Colonic mucosa (tissue), 4 donors: ENCODE measurements around the gene ZNF333. TPM values are rescaled to one million over a fixed set of nuclear protein-coding genes. Genes with fewer than 3 reads are reported as not detected.
A peak's percentile ranks its signal among the peaks of the same experiment; 100 is the strongest.
"Not testable (repeated sequence)": the region's sequence is repeated elsewhere in the genome, so short reads cannot be mapped to it uniquely, and the experiment has no call there.

Source experiments
- DNase-seq: peaks from one replicate; pipeline ENCODE4 v3.0.0-alpha.2; 2020
- H3K27ac ChIP-seq: fragments of 200-600 bp; one replicate; pipeline ENCODE4 v1.8.0; 2021
- H3K27me3 ChIP-seq: fragments of 200-600 bp; one replicate; pipeline ENCODE4 v1.8.0; 2021
- H3K36me3 ChIP-seq: fragments of 200-600 bp; one replicate; pipeline ENCODE4 v1.8.0; 2021
- H3K4me1 ChIP-seq: fragments of 200-600 bp; one replicate; pipeline ENCODE4 v1.8.0; 2021; ENCODE audit warnings: mild to moderate bottlenecking
- H3K4me3 ChIP-seq: fragments of 200-600 bp; one replicate; pipeline ENCODE4 v1.8.0; 2021
- H3K9ac ChIP-seq, 2 donors: one replicate each; pipeline ENCODE4 v1.7.0; 2013; ENCODE audit warnings: control low read depth in 2 of 2, low read depth in 2 of 2, low read length in 2 of 2
- H3K9me3 ChIP-seq: fragments of 200-600 bp; one replicate; pipeline ENCODE4 v1.8.0; 2021
- CTCF ChIP-seq: fragments of 200-600 bp; IDR thresholded peaks from one replicate; pipeline ENCODE4 v1.8.0; 2022; ENCODE audit warnings: antibody characterized with exemption, mild to moderate bottlenecking
- intact Hi-C: fragments of 100-400 bp; cut with DNase I; formaldehyde crosslinking; loops from one replicate; pipeline ENCODE4 v1.14.1; 2022
- total RNA-seq, 2 donors: library from RNA; stranded (reverse); fragmentation: NEBNext Ultra II Directional in 1 of 2; extraction: Animal tissue kit (Norgen Biotek cat#: 25700) in 1 of 2; gene quantifications; one replicate each; pipeline ENCODE4 v1.2.1, GENCODE V29; 2021
- donor health status: healthy.
- donor health status: DM: no; HTN: no; CAD: no.
- donor health status: DM: no; HTN: no; CAD: no.

The ZNF333 gene
- total RNA-seq, 2 donors from 2014 or later = 6.7 to 7.3 TPM

DNA sequence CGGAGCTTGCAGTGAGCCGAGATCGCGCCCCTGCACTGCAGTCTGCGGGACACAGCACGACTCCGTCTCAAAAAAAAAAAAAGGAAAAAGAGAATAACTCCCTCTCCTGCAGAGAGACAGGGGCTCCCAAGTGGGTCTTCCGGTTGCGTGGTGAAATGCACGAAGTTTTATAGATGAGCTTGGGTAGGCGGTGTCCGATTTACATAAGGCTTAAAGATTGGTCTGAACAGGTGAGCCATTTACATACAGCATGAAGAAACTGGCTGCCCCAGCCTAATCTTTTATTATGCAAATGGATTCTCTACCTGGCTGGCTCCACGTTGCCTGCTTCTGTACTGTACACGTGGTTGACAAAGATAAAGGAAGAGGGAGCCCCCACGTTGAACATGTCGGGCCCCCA, 69.0 kb downstream of the ZNF333 start:
- intact Hi-C loops = no loop called here
- DNase-seq = peak; percentile 21
- no peaks in the 10 kb centered on the region for H3K4me1 ChIP-seq
- no peak overlapping the region for H3K9ac ChIP-seq
- TF ChIP-seq CTCF = no peak
- no peaks in the 10 kb centered on the region for H3K27me3 ChIP-seq
- H3K4me3 ChIP-seq = peak overlapping the region; percentile 3
- no peak overlapping the region for H3K27ac ChIP-seq
- no peaks in the 10 kb centered on the region for H3K36me3 ChIP-seq
- H3K9me3 ChIP-seq = no peaks in the 10 kb centered on the region

DNA sequence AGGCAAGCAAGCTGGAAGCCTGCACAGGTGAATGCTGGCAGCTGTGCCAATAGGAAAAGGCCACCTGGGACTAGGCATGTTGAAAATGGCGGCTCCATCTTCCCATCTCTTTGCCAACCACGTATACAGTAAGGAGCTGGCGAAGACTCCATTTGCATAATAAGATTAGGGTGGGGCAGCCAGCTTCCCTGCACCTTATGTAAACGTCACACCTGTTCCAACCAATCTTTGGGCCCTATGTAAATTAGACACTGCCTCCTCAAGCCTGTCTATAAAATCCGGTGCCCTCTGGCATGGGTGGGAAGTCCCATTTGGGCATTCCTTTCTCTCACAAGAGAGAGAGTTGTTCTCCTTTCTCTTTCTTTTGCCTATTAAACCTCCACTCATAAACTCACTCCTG, 71.8 kb downstream of the ZNF333 start:
- H3K9me3 ChIP-seq = no peaks in the 10 kb centered on the region
- H3K27ac ChIP-seq = no peak overlapping the region
- H3K27me3 ChIP-seq = no peaks in the 10 kb centered on the region
- H3K9ac ChIP-seq = no peak overlapping the region
- no peaks in the 10 kb centered on the region for H3K4me1 ChIP-seq
- DNase-seq = no peak
- TF ChIP-seq CTCF = no peak
- intact Hi-C loops = no loop called here
- no peak overlapping the region for H3K4me3 ChIP-seq
- no peaks in the 10 kb centered on the region for H3K36me3 ChIP-seq

- DNase-seq = no peak
- Histone ChIP-seq H3K27me3 (no peaks in the 10 kb centered on the region), H3K4me3 (no peak overlapping the region), H3K36me3 (no peaks in the 10 kb centered on the region), H3K27ac (no peak overlapping the region), H3K9ac (no peak overlapping the region), H3K9me3 (no peaks in the 10 kb centered on the region), H3K4me1 (no peaks in the 10 kb centered on the region)
- TF ChIP-seq CTCF = no peak
- intact Hi-C loops = no loop called here
These were observed 72.3 kb downstream of the ZNF333 start for GRCh38 chr19:14762111-14762510.

DNA sequence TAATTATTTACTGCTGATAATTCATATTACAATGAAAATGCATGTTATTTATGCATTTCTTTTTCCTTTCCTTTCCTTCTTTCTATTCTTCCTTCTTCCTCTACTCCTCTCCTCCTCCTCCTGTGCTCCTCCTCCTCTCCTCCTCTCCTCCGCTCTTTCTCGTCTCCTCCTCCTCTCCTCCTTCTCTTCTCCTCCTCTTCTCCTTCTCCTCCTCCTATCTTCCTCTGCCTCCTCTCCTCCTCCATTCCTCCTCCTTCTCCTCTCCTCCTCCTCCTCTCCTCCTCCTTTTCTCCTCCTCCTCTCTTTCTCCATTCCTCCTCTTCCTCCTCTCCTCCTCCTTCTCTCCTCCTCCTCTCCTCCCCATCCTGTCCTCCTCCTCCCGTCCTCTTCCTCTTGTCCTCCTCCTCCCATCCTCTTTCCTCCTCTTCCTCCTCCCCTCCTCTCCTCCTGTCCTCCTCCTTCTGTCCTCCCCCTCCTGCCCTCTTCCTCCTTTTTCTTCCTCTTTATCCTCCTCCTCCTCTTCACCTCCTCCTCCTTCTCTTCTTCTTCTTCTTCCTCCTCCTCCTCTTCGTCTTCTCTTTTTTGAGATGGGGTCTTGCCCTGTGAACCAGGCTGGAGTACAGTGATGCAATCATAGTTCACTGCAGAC, 73.8 kb downstream of the ZNF333 start:
- Histone ChIP-seq H3K9ac (no peak overlapping the region), H3K36me3 (no peaks in the 10 kb centered on the region), H3K27ac (no peak overlapping the region), H3K4me1 (no peaks in the 10 kb centered on the region), H3K9me3 (no peaks in the 10 kb centered on the region), H3K4me3 (no peak overlapping the region), H3K27me3 (no peaks in the 10 kb centered on the region)
- intact Hi-C loops = no loop called here
- no peak for TF ChIP-seq CTCF
- no peak for DNase-seq

DNA sequence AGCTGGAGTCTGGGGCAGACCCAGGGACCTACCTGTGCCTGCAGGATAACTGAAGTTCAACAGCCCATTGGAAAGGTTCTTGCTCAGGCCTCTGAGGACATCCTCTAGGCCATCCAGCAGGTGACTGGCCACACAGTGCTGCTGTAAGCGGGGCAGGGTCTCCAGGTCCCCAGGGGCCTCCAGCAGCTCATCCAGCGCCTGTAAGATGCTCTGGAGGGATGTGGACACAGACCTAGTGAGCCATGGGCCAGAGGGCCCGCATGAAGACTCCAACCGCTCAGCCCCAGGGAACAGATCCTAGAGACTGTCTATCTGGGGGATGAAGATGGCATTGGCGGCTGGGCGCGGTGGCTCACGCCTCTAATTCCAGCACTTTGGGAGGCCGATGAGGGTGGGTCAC, 74.6 kb downstream of the ZNF333 start:
- Histone ChIP-seq H3K36me3 (no peaks in the 10 kb centered on the region), H3K4me3 (no peak overlapping the region), H3K9me3 (no peaks in the 10 kb centered on the region), H3K4me1 (no peaks in the 10 kb centered on the region), H3K9ac (no peak overlapping the region), H3K27ac (no peak overlapping the region), H3K27me3 (no peaks in the 10 kb centered on the region)
- intact Hi-C loops = no loop called here
- no peak for DNase-seq
- no peak for TF ChIP-seq CTCF

DNA sequence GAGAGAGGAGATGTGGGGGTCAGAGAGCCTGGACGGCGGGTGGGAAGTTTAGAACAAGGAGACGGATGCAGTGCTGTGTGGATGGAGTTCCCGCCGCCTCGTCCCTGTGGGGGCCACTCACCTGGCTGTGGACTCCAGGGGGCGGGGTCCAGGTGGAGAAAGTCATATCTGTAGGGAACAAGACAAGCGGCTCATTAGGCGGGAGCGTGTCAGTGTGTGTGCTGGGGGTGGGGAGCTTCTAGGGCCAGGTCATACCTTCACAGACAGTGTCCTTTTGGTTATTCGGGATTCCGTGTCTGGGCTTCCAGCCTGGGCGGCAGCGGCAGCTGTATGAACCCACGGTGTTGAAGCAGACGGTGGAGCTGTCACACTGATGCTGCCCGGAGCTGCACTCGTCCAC, 75.6 kb downstream of the ZNF333 start:
- intact Hi-C loops = loop anchor here (5.0 kb wide), 1 partner anchor 368 kb away; no protein-coding TSS in a partner anchor
- H3K9me3 ChIP-seq, H3K9ac ChIP-seq, H3K27ac ChIP-seq, H3K36me3 ChIP-seq, H3K27me3 ChIP-seq, H3K4me1 ChIP-seq, DNase-seq, H3K4me3 ChIP-seq: not testable (repeated sequence)

- DNase-seq, H3K9ac ChIP-seq, H3K9me3 ChIP-seq, H3K27ac ChIP-seq, H3K4me3 ChIP-seq, H3K27me3 ChIP-seq, H3K36me3 ChIP-seq, H3K4me1 ChIP-seq: not testable (repeated sequence)
- intact Hi-C loops = loop anchor here (5.0 kb wide), 1 partner anchor 369 kb away; no protein-coding TSS in a partner anchor
These were observed 76.0 kb downstream of the ZNF333 start for GRCh38 chr19:14765841-14766240.
